ENCODE results near the gene PLSCR3. TPM values are rescaled to one million over a fixed set of nuclear protein-coding genes. Genes with fewer than 3 reads are reported as not detected.
A peak's percentile ranks its signal among the peaks of the same experiment; 100 is the strongest.

Gene PLSCR3
- total RNA-seq, 4 donors from 2014 or later, result 13.2 to 32.4 (median 18.4) TPM

- WGBS, 2 donors (ENCODE audit: low coverage in 1 of 2), result 88 to 97% methylated on average over 5 to 6 of the region's 6 CpGs
- H3K4me1 ChIP-seq, result no peaks in the 10 kb centered on the region
- H3K4me3 ChIP-seq, result no peak overlapping the region
- intact Hi-C loops (cut with DNase I; ENCODE audit: low total_unique reads), result no loop called here
- H3K36me3 ChIP-seq, result no peaks in the 10 kb centered on the region
- DNase-seq, result no peak
- H3K9me3 ChIP-seq, result no peaks in the 10 kb centered on the region
- H3K27me3 ChIP-seq, result no peaks in the 10 kb centered on the region
- no peak overlapping the region for H3K27ac ChIP-seq
- in situ Hi-C loops (cut with MboI; ENCODE audit: low pct_ligation_motif_present in 1 of 4, low pct_unique_long_range_greater_than_20kb in 1 of 4, low sequenced_read_pairs in 3 of 4), result loop anchor here in 1 of 4 donors (10.0 kb wide), 1 partner anchor 71 kb away; the partner anchor contains the start of genes FGF11 and TMEM102
- no peak for TF ChIP-seq POLR2AphosphoS5 (IDR thresholded peaks at IDR 0.05)
Measured at GRCh38 chr17:7363311-7363710, 31.0 kb downstream of the PLSCR3 start.

GRCh38 chr17:7361906-7362305 is 32.4 kb downstream of the PLSCR3 start:
- no peak for DNase-seq
- Histone ChIP-seq H3K9me3 (no peaks in the 10 kb centered on the region), H3K27ac (no peak overlapping the region), H3K27me3 (no peaks in the 10 kb centered on the region), H3K4me3 (no peak overlapping the region), H3K4me1 (no peaks in the 10 kb centered on the region), H3K36me3 (no peaks in the 10 kb centered on the region)
- WGBS, 2 donors (ENCODE audit: low coverage in 1 of 2), result 34% methylated on average over 3 of the region's 3 CpGs; no CpG with 5 or more reads in 1 of the 2 donors
- TF ChIP-seq EP300 (IDR thresholded peaks at IDR 0.05; ENCODE audit: low read depth), result no peak
- intact Hi-C loops (cut with DNase I; ENCODE audit: low total_unique reads) (no loop called here), in situ Hi-C loops (cut with MboI; ENCODE audit: low pct_ligation_motif_present in 1 of 4, low pct_unique_long_range_greater_than_20kb in 1 of 4, low sequenced_read_pairs in 3 of 4) (loop anchor here in 1 of 4 donors (10.0 kb wide), 1 partner anchor 73 kb away; the partner anchor contains the start of genes FGF11 and TMEM102)

GRCh38 chr17:7357381-7357780 is 36.9 kb downstream of the PLSCR3 start:
- H3K9me3 ChIP-seq, result no peaks in the 10 kb centered on the region
- DNase-seq, result no peak
- in situ Hi-C loops (cut with MboI; ENCODE audit: low pct_ligation_motif_present in 1 of 4, low pct_unique_long_range_greater_than_20kb in 1 of 4, low sequenced_read_pairs in 3 of 4), result loop anchor here in 1 of 4 donors (10.0 kb wide), 1 partner anchor 77 kb away; the partner anchor contains the start of genes FGF11 and TMEM102
- H3K27me3 ChIP-seq, result no peaks in the 10 kb centered on the region
- H3K4me3 ChIP-seq, result no peak overlapping the region
- WGBS, 2 donors (ENCODE audit: low coverage in 1 of 2), result 63 to 78% methylated on average over 1 to 2 of the region's 2 CpGs
- H3K36me3 ChIP-seq, result no peaks in the 10 kb centered on the region
- no peak for TF ChIP-seq EP300 (IDR thresholded peaks at IDR 0.05; ENCODE audit: low read depth)
- no peak for TF ChIP-seq POLR2AphosphoS5 (IDR thresholded peaks at IDR 0.05)
- H3K27ac ChIP-seq, result peak overlapping the region in 3 of 4 donors; percentile 22 to 61 (median 55)
- intact Hi-C loops (cut with DNase I; ENCODE audit: low total_unique reads), result loop anchor here (10.0 kb wide), 1 partner anchor 197 kb away; the partner anchor contains the start of gene TNFSF13
- H3K4me1 ChIP-seq, result peaks cover 7 to 38% (median 18%) of the 10 kb centered on the region in 4 donors

GRCh38 chr17:7356756-7357155 is 37.6 kb downstream of the PLSCR3 start:
- WGBS, 2 donors (ENCODE audit: low coverage in 1 of 2), result 60% methylated on average over 8 of the region's 8 CpGs; no CpG with 5 or more reads in 1 of the 2 donors
- Histone ChIP-seq H3K4me1 (peaks cover 7 to 40% (median 20%) of the 10 kb centered on the region in 4 donors), H3K27ac (peak overlapping the region; percentile 22 to 61 (median 39)), H3K9me3 (no peaks in the 10 kb centered on the region), H3K36me3 (no peaks in the 10 kb centered on the region), H3K27me3 (no peaks in the 10 kb centered on the region), H3K4me3 (no peak overlapping the region)
- DNase-seq, result peak; percentile 13
- in situ Hi-C loops (cut with MboI; ENCODE audit: low pct_ligation_motif_present in 1 of 4, low pct_unique_long_range_greater_than_20kb in 1 of 4, low sequenced_read_pairs in 3 of 4), result loop anchor here in 1 of 4 donors (10.0 kb wide), 1 partner anchor 78 kb away; the partner anchor contains the start of genes FGF11 and TMEM102
- TF ChIP-seq CTCF (IDR thresholded peaks at IDR 0.05) (no peak), POLR2AphosphoS5 (IDR thresholded peaks at IDR 0.05) (peak in 1 of 3 donors; percentile 8)
- intact Hi-C loops (cut with DNase I; ENCODE audit: low total_unique reads), result loop anchor here (1.0 to 10.0 kb wide), 2 partner anchors 81 to 198 kb away; partner anchors contain the start of gene TNFSF13

GRCh38 chr17:7356072-7356549 is 38.2 kb downstream of the PLSCR3 start:
- in situ Hi-C loops (cut with MboI; ENCODE audit: low pct_ligation_motif_present in 1 of 4, low pct_unique_long_range_greater_than_20kb in 1 of 4, low sequenced_read_pairs in 3 of 4), result loop anchor here in 1 of 4 donors (10.0 kb wide), 1 partner anchor 79 kb away; the partner anchor contains the start of genes FGF11 and TMEM102
- Histone ChIP-seq H3K9me3 (no peaks in the 10 kb centered on the region), H3K27ac (peak overlapping the region; percentile 22 to 61 (median 39)), H3K27me3 (no peaks in the 10 kb centered on the region), H3K36me3 (no peaks in the 10 kb centered on the region), H3K4me1 (peaks cover 7 to 41% (median 21%) of the 10 kb centered on the region in 4 donors), H3K4me3 (no peak overlapping the region)
- DNase-seq, result peak; percentile 91
- intact Hi-C loops (cut with DNase I; ENCODE audit: low total_unique reads), result loop anchor here (1.0 to 10.0 kb wide), 2 partner anchors 81 to 199 kb away; partner anchors contain the start of gene TNFSF13
- TF ChIP-seq EP300 (IDR thresholded peaks at IDR 0.05; ENCODE audit: low read depth), result no peak
- TF ChIP-seq CTCF (IDR thresholded peaks at IDR 0.05), result peak; percentile 89 to 94 (median 90)
- no peak for TF ChIP-seq POLR2A (IDR thresholded peaks at IDR 0.05)
- peak in 1 of 3 donors; percentile 25 for TF ChIP-seq POLR2AphosphoS5 (IDR thresholded peaks at IDR 0.05)
- WGBS, 2 donors (ENCODE audit: low coverage in 1 of 2), result 6 to 7% methylated on average over 6 to 12 of the region's 12 CpGs
